ENCODE data around the gene LIG1. TPM values are rescaled to one million over a fixed set of nuclear protein-coding genes. Genes with fewer than 3 reads are reported as not detected.

The LIG1 gene
- total RNA-seq, 2 experiments from 2014 or later: 172 to 279 TPM

DNA sequence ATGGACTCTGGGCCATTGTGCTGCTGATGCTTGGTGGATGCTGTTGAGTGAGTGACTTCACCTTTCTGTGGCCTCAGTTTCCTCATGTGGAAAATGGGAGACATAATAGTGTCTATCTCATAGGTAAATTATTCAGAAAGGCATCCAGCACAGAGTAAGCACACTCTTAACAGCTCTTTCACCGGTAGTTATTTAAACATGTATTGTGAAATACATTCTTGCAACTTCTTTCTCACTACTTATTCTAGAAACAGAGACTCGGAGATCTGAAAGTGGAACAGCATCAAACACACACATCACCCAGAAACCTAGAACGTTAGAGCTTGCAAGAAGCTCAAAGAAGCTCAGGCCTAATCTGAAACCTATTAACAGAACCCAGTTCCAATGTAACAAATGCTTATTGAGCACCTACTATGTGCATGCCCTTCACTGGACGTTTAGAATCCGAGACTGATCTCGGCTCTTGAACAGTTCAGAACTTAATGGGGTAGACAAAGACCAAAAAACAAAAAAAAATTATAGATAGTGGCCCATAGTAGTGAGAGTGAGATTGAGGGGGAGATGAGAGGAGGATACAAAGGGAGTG, 4.4 kb upstream of the LIG1 start:
- intact Hi-C loops (cut with micrococcal nuclease; ENCODE audit: unreplicated experiment): no loop called here
- BruUV-seq (replicated peaks): no TSS peak
- POLR2A ChIA-PET: interaction anchor here (0.6 kb wide), 1 partner anchor 56 kb away, joined by 3 read pairs; no protein-coding TSS in a partner anchor
- H3K9me2 ChIP-seq (ENCODE audit: insufficient read depth, low read length): no peaks in the 10 kb centered on the region
- H3K4me1 ChIP-seq (ENCODE audit: insufficient read depth, low read length, poor library complexity, severe bottlenecking): peaks cover 12% of the 10 kb centered on the region
- H3K79me2 ChIP-seq (ENCODE audit: insufficient read depth, low read depth, low read length): peaks cover 20% of the 10 kb centered on the region; the same call in 1 of the 2 replicates
- H2AFZ ChIP-seq (ENCODE audit: low read length): no peak overlapping the region
- H3K9me3 ChIP-seq (ENCODE audit: low read length): no peaks in the 10 kb centered on the region
- H3K4me2 ChIP-seq (ENCODE audit: low read length): no peak overlapping the region
- H3K27ac ChIP-seq (ENCODE audit: low read depth, low read length, poor library complexity, severe bottlenecking): no peak overlapping the region
- TF ChIP-seq EZH2phosphoT487 (IDR thresholded peaks at IDR 0.05; ENCODE audit: borderline replicate concordance, low read depth, low read length): no peak
- TF ChIP-seq, protein P1, sequence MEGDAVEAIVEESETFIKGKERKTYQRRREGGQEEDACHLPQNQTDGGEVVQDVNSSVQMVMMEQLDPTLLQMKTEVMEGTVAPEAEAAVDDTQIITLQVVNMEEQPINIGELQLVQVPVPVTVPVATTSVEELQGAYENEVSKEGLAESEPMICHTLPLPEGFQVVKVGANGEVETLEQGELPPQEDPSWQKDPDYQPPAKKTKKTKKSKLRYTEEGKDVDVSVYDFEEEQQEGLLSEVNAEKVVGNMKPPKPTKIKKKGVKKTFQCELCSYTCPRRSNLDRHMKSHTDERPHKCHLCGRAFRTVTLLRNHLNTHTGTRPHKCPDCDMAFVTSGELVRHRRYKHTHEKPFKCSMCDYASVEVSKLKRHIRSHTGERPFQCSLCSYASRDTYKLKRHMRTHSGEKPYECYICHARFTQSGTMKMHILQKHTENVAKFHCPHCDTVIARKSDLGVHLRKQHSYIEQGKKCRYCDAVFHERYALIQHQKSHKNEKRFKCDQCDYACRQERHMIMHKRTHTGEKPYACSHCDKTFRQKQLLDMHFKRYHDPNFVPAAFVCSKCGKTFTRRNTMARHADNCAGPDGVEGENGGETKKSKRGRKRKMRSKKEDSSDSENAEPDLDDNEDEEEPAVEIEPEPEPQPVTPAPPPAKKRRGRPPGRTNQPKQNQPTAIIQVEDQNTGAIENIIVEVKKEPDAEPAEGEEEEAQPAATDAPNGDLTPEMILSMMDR (conservative IDR thresholded peaks at IDR 0.05; ENCODE audit: low read length): no peak
- H3K4me3 ChIP-seq (ENCODE audit: low read depth, low read length, poor library complexity, severe bottlenecking): no peak overlapping the region
- no peak for DNase-seq (ENCODE audit: low spot score)
- peaks cover 29% of the 10 kb centered on the region for H3K36me3 ChIP-seq (ENCODE audit: insufficient read depth, low read length)
- no peaks in the 10 kb centered on the region for H4K20me1 ChIP-seq (ENCODE audit: insufficient read depth, low read length)
- CTCF ChIA-PET (ENCODE audit: unreplicated experiment): no interaction called here

DNA sequence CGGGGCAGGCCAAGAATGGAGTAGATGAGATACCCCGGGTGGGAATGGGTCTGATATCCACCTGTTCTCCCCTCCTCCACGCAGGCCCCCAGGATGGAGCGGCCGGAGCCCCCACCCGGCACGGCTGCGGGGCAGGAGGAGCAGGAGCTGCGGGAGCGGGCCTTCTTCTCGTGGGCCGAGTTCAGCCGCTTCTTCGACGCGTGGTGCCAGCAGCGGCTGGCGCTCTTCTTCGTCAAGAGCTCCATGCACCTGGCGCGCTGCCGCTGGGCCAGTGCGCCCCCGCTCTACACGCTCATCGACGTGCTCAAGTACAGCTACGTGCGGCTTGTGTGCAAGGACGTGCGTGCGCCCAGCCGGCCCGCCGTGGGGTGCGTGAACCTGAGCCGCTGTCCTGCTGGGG, 1.6 kb upstream of the LIG1 start:
- Histone ChIP-seq H3K9me2 (ENCODE audit: insufficient read depth, low read length) (no peaks in the 10 kb centered on the region), H3K79me2 (ENCODE audit: insufficient read depth, low read depth, low read length) (peaks cover 48% of the 10 kb centered on the region), H4K20me1 (ENCODE audit: insufficient read depth, low read length) (peaks cover 13% of the 10 kb centered on the region), H2AFZ (ENCODE audit: low read length) (no peak overlapping the region), H3K4me1 (ENCODE audit: insufficient read depth, low read length, poor library complexity, severe bottlenecking) (peaks cover 30% of the 10 kb centered on the region), H3K4me2 (ENCODE audit: low read length) (peak overlapping the region; percentile 96), H3K36me3 (ENCODE audit: insufficient read depth, low read length) (peaks cover 42% of the 10 kb centered on the region), H3K4me3 (ENCODE audit: low read depth, low read length, poor library complexity, severe bottlenecking) (peak overlapping the region; percentile 98), H3K9me3 (ENCODE audit: low read length) (no peaks in the 10 kb centered on the region), H3K27ac (ENCODE audit: low read depth, low read length, poor library complexity, severe bottlenecking) (peak overlapping the region; percentile 85)
- no TSS peak for BruUV-seq (replicated peaks)
- TF ChIP-seq, protein P1 (conservative IDR thresholded peaks at IDR 0.05; ENCODE audit: low read length): no peak
- TF ChIP-seq EZH2phosphoT487 (IDR thresholded peaks at IDR 0.05; ENCODE audit: borderline replicate concordance, low read depth, low read length): no peak
- ChIA-PET CTCF (ENCODE audit: unreplicated experiment) (interaction anchor here (0.9 kb wide), 1 partner anchor 32 kb away, joined by 3 read pairs; no protein-coding TSS in a partner anchor), POLR2A (interaction anchor here (0.6 to 1.8 kb wide), 2 partner anchors 31 to 85 kb away, joined by 3 to 4 read pairs; no protein-coding TSS in a partner anchor)
- no peak for DNase-seq (ENCODE audit: low spot score)
- intact Hi-C loops (cut with micrococcal nuclease; ENCODE audit: unreplicated experiment): no loop called here

DNA sequence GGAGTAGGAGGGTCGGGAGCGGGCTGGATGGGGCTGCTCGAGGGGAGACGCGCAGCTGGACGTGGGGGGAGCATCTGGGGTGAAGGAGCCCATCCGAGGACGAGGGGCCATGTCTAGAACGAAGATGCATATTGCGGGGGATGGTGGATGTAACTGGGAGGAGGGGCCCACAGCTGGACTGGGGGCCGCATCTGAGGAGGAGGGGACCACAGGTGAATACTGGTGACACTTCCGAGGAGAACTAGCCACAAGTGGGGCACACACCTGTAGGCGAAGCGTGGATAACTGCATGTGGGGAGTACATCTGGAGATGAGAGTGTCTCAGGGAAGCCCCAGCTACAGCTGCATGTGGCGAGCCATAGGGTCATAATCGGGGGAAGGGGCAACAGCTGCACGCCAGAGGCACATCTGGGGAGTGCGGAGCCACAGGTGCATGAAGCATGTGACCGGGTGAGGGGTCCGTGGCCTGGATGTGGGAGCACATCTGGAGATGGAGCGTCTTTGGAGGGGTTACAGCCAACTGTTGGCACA, 738 bp upstream of the LIG1 start:
- ChIA-PET CTCF (ENCODE audit: unreplicated experiment) (interaction anchor here (0.6 to 0.9 kb wide), 2 partner anchors 14 to 33 kb away, joined by 3 to 4 read pairs; no protein-coding TSS in a partner anchor), POLR2A (interaction anchor here (0.6 to 1.8 kb wide), 2 partner anchors 32 to 86 kb away, joined by 3 to 4 read pairs; no protein-coding TSS in a partner anchor)
- no TSS peak for BruUV-seq (replicated peaks)
- peaks cover 56% of the 10 kb centered on the region for H3K79me2 ChIP-seq (ENCODE audit: insufficient read depth, low read depth, low read length)
- peak overlapping the region; percentile 96 for H3K4me2 ChIP-seq (ENCODE audit: low read length)
- intact Hi-C loops (cut with micrococcal nuclease; ENCODE audit: unreplicated experiment): loop anchor here (1.0 kb wide), 1 partner anchor 15 kb away; no protein-coding TSS in a partner anchor
- H2AFZ ChIP-seq (ENCODE audit: low read length): peak overlapping the region; percentile 63; the same call in 1 of the 2 replicates
- peak overlapping the region; percentile 85 for H3K27ac ChIP-seq (ENCODE audit: low read depth, low read length, poor library complexity, severe bottlenecking)
- H3K9me2 ChIP-seq (ENCODE audit: insufficient read depth, low read length): no peaks in the 10 kb centered on the region
- H3K9me3 ChIP-seq (ENCODE audit: low read length): no peaks in the 10 kb centered on the region
- H3K4me3 ChIP-seq (ENCODE audit: low read depth, low read length, poor library complexity, severe bottlenecking): peak overlapping the region; percentile 98
- H3K4me1 ChIP-seq (ENCODE audit: insufficient read depth, low read length, poor library complexity, severe bottlenecking): peaks cover 30% of the 10 kb centered on the region
- H4K20me1 ChIP-seq (ENCODE audit: insufficient read depth, low read length): peaks cover 13% of the 10 kb centered on the region
- TF ChIP-seq, protein P1 (conservative IDR thresholded peaks at IDR 0.05; ENCODE audit: low read length): no peak
- TF ChIP-seq EZH2phosphoT487 (IDR thresholded peaks at IDR 0.05; ENCODE audit: borderline replicate concordance, low read depth, low read length): no peak
- peaks cover 47% of the 10 kb centered on the region for H3K36me3 ChIP-seq (ENCODE audit: insufficient read depth, low read length)
- peak; percentile 74 for DNase-seq (ENCODE audit: low spot score)
